A549 (cell line): Measurements from ENCODE around the gene TCEANC2. TPM values are rescaled to one million over a fixed set of nuclear protein-coding genes. Genes with fewer than 3 reads are reported as not detected.

Experiments used
- ATAC-seq, 2 experiments: fragments of 200-7000 bp in 1 of 2; fragments of >200 bp in 1 of 2; cut with Nextera tagmentation in 1 of 2; cut with Tn5 transposase in 1 of 2; 3 replicates each; pipeline versions ENCODE4 v1.8.0 to v1.9.1; 2018 to 2020; ENCODE audit warnings: mild to moderate bottlenecking in 1 of 2, moderate library complexity in 1 of 2
- CTCF ChIA-PET: fragments of 300-600 bp; sonication (Branson Sonifier 250); formaldehyde crosslinking; extraction: SDS; loops from one replicate; lab custom pipeline; 2021; ENCODE audit warnings: antibody characterized with exemption, inconsistent platforms; lab: Yijun Ruan, JAX
- POLR2A ChIA-PET: fragments of 350-600 bp; formaldehyde crosslinking; extraction: SDS; loops from one replicate; lab custom pipeline; 2021; ENCODE audit warnings: antibody characterized with exemption, inconsistent platforms; lab: Yijun Ruan, JAX
- DNase-seq, 2 experiments: peaks; one replicate each; pipeline versions ENCODE4 v3.0.0 to v3.0.0-alpha.2; 2011 to 2016; ENCODE audit warnings: low read depth in 1 of 2, low spot score in 1 of 2
- FAIRE-seq: peaks from 2 replicates; lab custom pipeline; 2011; peaks lifted over from hg19 to GRCh38; lab: Jason Lieb, UNC
- H3K27ac ChIP-seq, 2 experiments: fragments of >200 bp; sonication (Bioruptor Twin); formaldehyde crosslinking; 3 replicates each; pipeline ENCODE4 v1.5.1; 2016 to 2017
- H3K4me1 ChIP-seq: fragments of >200 bp; sonication (Bioruptor Twin); formaldehyde crosslinking; 3 replicates; pipeline ENCODE4 v1.6.1; 2016
- H3K4me2 ChIP-seq: fragments of >200 bp; sonication (Bioruptor Twin); formaldehyde crosslinking; 3 replicates; pipeline ENCODE4 v1.6.1; 2016
- H3K4me3 ChIP-seq: fragments of >200 bp; sonication (Bioruptor Twin); formaldehyde crosslinking; 3 replicates; pipeline ENCODE4 v1.5.1; 2016
- H3K9me3 ChIP-seq: fragments of >200 bp; sonication (Bioruptor Twin); formaldehyde crosslinking; 3 replicates; pipeline ENCODE4 v1.6.1; 2016
- CHD2 ChIP-seq: fragments of 150-350 bp; IDR thresholded peaks from 2 replicates; pipeline ENCODE4 v1.6.1; 2014; ENCODE audit warnings: low read length; ENCODE audit not compliant: partially characterized antibody
- ESRRA ChIP-seq: fragments of 150-350 bp; IDR thresholded peaks from 2 replicates; pipeline ENCODE4 v1.6.1; 2014; ENCODE audit warnings: mild to moderate bottlenecking, low read length, borderline replicate concordance
- FOSL2 ChIP-seq, 2 experiments: fragments of 450-650 bp in 1 of 2; fragments of >200 bp in 1 of 2; sonication (Bioruptor Twin) in 1 of 2; formaldehyde crosslinking; IDR thresholded peaks; 2 replicates each; pipeline versions ENCODE4 v1.5.0 to v1.6.1; 2016 to 2020; ENCODE audit warnings: mild to moderate bottlenecking in 1 of 2, moderate library complexity in 1 of 2
- FOXS1 ChIP-seq: fragments of 250-450 bp; sonication (Bioruptor Pico); IDR thresholded peaks from 2 replicates; pipeline ENCODE4 v1.5.0; 2020; ENCODE audit warnings: mild to moderate bottlenecking, moderate library complexity
- GATA3 ChIP-seq: IDR thresholded peaks from 2 replicates; pipeline ENCODE4 v1.6.1; 2012; ENCODE audit warnings: borderline replicate concordance
- HOXA7 ChIP-seq: fragments of 250-450 bp; sonication (Bioruptor Pico); IDR thresholded peaks from 2 replicates; pipeline ENCODE4 v1.5.0; 2020; ENCODE audit warnings: mild to moderate bottlenecking, moderate library complexity
- HOXB13 ChIP-seq: fragments of 250-450 bp; sonication (Bioruptor Pico); IDR thresholded peaks from 2 replicates; pipeline ENCODE4 v1.5.0; 2020; ENCODE audit warnings: low read depth, mild to moderate bottlenecking, moderate library complexity
- JUN ChIP-seq, 2 experiments: fragments of >200 bp; sonication (Bioruptor Twin); formaldehyde crosslinking; IDR thresholded peaks; 2 replicates in 1 of 2; 3 replicates in 1 of 2; pipeline ENCODE4 v1.6.1; 2016 to 2017
- JUNB ChIP-seq: fragments of >200 bp; sonication (Bioruptor Twin); formaldehyde crosslinking; IDR thresholded peaks from 2 replicates; pipeline ENCODE4 v1.6.1; 2016
- KDM1A ChIP-seq: fragments of 200-600 bp; sonication (generic); IDR thresholded peaks from 2 replicates; pipeline ENCODE4 v1.6.1; 2016; ENCODE audit warnings: low read depth, mild to moderate bottlenecking
- MAZ ChIP-seq: fragments of 150-350 bp; IDR thresholded peaks from 2 replicates; pipeline ENCODE4 v1.6.1; 2014; ENCODE audit warnings: antibody characterized with exemption, low read depth, low read length, borderline replicate concordance
- MYC ChIP-seq: IDR thresholded peaks from 2 replicates; pipeline ENCODE4 v1.6.1; 2012; ENCODE audit warnings: mild to moderate bottlenecking, inconsistent platforms, low read length, improper control_type of control experiment, borderline replicate concordance
- NFE2L2 ChIP-seq: fragments of 150-350 bp; conservative IDR thresholded peaks from 2 replicates; pipeline ENCODE4 v1.6.1; 2014; ENCODE audit warnings: low read length
- PHF8 ChIP-seq: fragments of 200-600 bp; sonication (generic); IDR thresholded peaks from 2 replicates; pipeline ENCODE4 v1.6.1; 2016; ENCODE audit warnings: low read depth, mild to moderate bottlenecking, antibody characterized with exemption, moderate library complexity, borderline replicate concordance
- POLR2A ChIP-seq: IDR thresholded peaks from 2 replicates; pipeline ENCODE4 v1.6.1; 2012; ENCODE audit warnings: mild to moderate bottlenecking, low read length
- RARB ChIP-seq: fragments of 250-450 bp; sonication (Bioruptor Pico); IDR thresholded peaks from 2 replicates; pipeline ENCODE4 v1.8.0; 2021; ENCODE audit warnings: mild to moderate bottlenecking, moderate library complexity
- RCOR1 ChIP-seq: fragments of 150-350 bp; IDR thresholded peaks from 2 replicates; pipeline ENCODE4 v1.6.1; 2014; ENCODE audit warnings: antibody characterized with exemption, low read length, low read depth
- REST ChIP-seq: fragments of 200-600 bp; sonication (generic); IDR thresholded peaks from 2 replicates; pipeline ENCODE4 v1.6.1; 2016; ENCODE audit warnings: antibody characterized with exemption, mild to moderate bottlenecking, moderate library complexity
- RFX5 ChIP-seq: fragments of 450-650 bp; IDR thresholded peaks from 2 replicates; pipeline ENCODE4 v1.7.1; 2014; ENCODE audit warnings: antibody characterized with exemption, mild to moderate bottlenecking, moderate library complexity
- SMC3 ChIP-seq: fragments of >200 bp; sonication (Bioruptor Twin); formaldehyde crosslinking; IDR thresholded peaks from 3 replicates; pipeline ENCODE4 v1.6.1; 2018; ENCODE audit warnings: inconsistent platforms
- ZFP36 ChIP-seq: fragments of 450-650 bp; IDR thresholded peaks from 2 replicates; pipeline ENCODE4 v1.6.1; 2014; ENCODE audit warnings: borderline replicate concordance; ENCODE audit not compliant: partially characterized antibody
- ZNF302 ChIP-seq: fragments of 250-450 bp; sonication (Bioruptor Pico); IDR thresholded peaks from 2 replicates; pipeline ENCODE4 v1.9.0; 2021; ENCODE audit warnings: inconsistent platforms, mild to moderate bottlenecking, moderate library complexity
- WGBS: methylation state at CpG from one replicate; pipeline ENCODE4 v1.1.6; 2017; ENCODE audit errors: missing lambda C conversion rate; 5-methylcytosine and 5-hydroxymethylcytosine counted together
- polyA plus RNA-seq, 4 experiments: library from polyadenylated mRNA; depleted of rRNA in 3 of 4; stranded (reverse); fragments of >200 nt; fragmentation: RNase III in 1 of 4; extraction: RNeasy Plus Mini Kit Qiagen cat#74134 plus additional on column Dnase treatment in 1 of 4; gene quantifications; 2 replicates in 3 of 4; 3 replicates in 1 of 4; pipeline ENCODE4 v1.2.3, GENCODE V29; 2011 to 2017
- TF ChIP-seq, protein P1 (sequence below): fragments of >200 bp; sonication (Bioruptor Twin); formaldehyde crosslinking; IDR thresholded peaks from 3 replicates; pipeline ENCODE4 v1.6.1; 2016
- TF ChIP-seq, protein P2 (sequence below): IDR thresholded peaks from 2 replicates; pipeline ENCODE4 v1.6.1; 2012; ENCODE audit warnings: low read depth, borderline replicate concordance
- TF ChIP-seq, protein P3 (sequence below): IDR thresholded peaks from 2 replicates; pipeline ENCODE4 v1.6.1; 2012
- TF ChIP-seq, protein P4 (sequence below): fragments of 250-450 bp; sonication (Bioruptor Pico); IDR thresholded peaks from 2 replicates; pipeline ENCODE4 v1.5.0; 2021; ENCODE audit warnings: mild to moderate bottlenecking, moderate library complexity, borderline replicate concordance

Gene TCEANC2
- polyA plus RNA-seq, 2 of the 4 experiments (the other 2 are of a cell fraction): 1.9 to 3.4 TPM

- H3K27ac ChIP-seq: no peak overlapping the region
- H3K9me3 ChIP-seq: no peaks in the 10 kb centered on the region
- H3K4me3 ChIP-seq: no peak overlapping the region
- TF ChIP-seq RFX5 (no peak), GATA3 (no peak), JUNB (no peak), FOSL2 (IDR thresholded peaks at IDR 0.05) (no peak), FOSL2 (CRISPR knock-in tag; IDR thresholded peaks at IDR 0.05) (no peak), ZNF302 (CRISPR knock-in tag) (no peak), CHD2 (no peak)
- TF ChIP-seq, protein P1, sequence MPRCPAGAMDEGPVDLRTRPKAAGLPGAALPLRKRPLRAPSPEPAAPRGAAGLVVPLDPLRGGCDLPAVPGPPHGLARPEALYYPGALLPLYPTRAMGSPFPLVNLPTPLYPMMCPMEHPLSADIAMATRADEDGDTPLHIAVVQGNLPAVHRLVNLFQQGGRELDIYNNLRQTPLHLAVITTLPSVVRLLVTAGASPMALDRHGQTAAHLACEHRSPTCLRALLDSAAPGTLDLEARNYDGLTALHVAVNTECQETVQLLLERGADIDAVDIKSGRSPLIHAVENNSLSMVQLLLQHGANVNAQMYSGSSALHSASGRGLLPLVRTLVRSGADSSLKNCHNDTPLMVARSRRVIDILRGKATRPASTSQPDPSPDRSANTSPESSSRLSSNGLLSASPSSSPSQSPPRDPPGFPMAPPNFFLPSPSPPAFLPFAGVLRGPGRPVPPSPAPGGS: no peak
- POLR2A ChIA-PET: no interaction called here
- FAIRE-seq (no peak), DNase-seq (no peak), ATAC-seq (no peak)
- CTCF ChIA-PET: no interaction called here
- H3K4me1 ChIP-seq: 0 out of 3 replicates have a peak, but pooled peaks cover 3% of the 10 kb centered on the region
- no peak overlapping the region for H3K4me2 ChIP-seq
- 93% methylated on average over 25 of the region's 25 CpGs for WGBS
These were observed 42.9 kb downstream of the TCEANC2 start for GRCh38 chr1:54096227-54096876.

DNA sequence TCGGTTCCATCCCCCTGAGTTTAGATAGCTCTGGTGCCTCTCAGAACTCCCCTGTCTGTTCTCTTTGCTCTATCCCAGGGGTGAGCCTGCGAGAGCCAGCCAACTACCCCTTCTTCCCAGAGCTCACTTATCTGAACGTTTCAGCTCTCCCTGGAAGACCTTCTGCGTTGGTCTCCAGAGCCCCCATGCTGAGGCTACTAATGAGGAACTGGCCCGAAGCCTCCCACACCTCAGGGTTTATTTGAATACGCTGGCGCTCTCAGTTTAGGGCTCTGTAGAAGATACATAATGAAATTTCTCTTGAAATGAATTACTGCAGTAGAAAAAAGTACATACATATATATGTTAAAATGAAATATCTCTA lies 43.5 kb downstream of the TCEANC2 start:
- POLR2A ChIA-PET: no interaction called here
- Histone ChIP-seq H3K9me3 (no peaks in the 10 kb centered on the region), H3K4me2 (no peak overlapping the region), H3K4me1 (0 out of 3 replicates have a peak, but pooled peaks cover 3% of the 10 kb centered on the region)
- TF ChIP-seq MYC (no peak), ZFP36 (no peak), JUN (IDR thresholded peaks at IDR 0.05) (no peak), MAZ (no peak), FOXS1 (no peak), HOXB13 (no peak), HOXA7 (CRISPR knock-in tag) (no peak), POLR2A (no peak), FOSL2 (IDR thresholded peaks at IDR 0.05) (no peak), FOSL2 (CRISPR knock-in tag; IDR thresholded peaks at IDR 0.05) (no peak), KDM1A (no peak), SMC3 (no peak), NFE2L2 (no peak)
- TF ChIP-seq, protein P2, sequence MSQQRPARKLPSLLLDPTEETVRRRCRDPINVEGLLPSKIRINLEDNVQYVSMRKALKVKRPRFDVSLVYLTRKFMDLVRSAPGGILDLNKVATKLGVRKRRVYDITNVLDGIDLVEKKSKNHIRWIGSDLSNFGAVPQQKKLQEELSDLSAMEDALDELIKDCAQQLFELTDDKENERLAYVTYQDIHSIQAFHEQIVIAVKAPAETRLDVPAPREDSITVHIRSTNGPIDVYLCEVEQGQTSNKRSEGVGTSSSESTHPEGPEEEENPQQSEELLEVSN: no peak
- TF ChIP-seq, protein P3, sequence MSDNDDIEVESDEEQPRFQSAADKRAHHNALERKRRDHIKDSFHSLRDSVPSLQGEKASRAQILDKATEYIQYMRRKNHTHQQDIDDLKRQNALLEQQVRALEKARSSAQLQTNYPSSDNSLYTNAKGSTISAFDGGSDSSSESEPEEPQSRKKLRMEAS: no peak
- TF ChIP-seq, all 56 proteins: peak for 0
- FAIRE-seq (no peak), DNase-seq (no peak), ATAC-seq (no peak)
- Histone ChIP-seq H3K27ac (no peak overlapping the region), H3K4me3 (no peak overlapping the region)
- CTCF ChIA-PET: no interaction called here
- WGBS: 78% methylated on average over 7 of the region's 7 CpGs

GRCh38 chr1:54099061-54099610 lies 45.7 kb downstream of the TCEANC2 start:
- no peak for FAIRE-seq
- CTCF ChIA-PET: interaction anchor here (0.5 to 2.4 kb wide), 7 partner anchors 9 to 524 kb away, joined by 3 to 9 read pairs (median 3); no protein-coding TSS in a partner anchor
- Histone ChIP-seq H3K27ac (no peak overlapping the region), H3K4me2 (no peak overlapping the region), H3K4me1 (0 out of 3 replicates have a peak, but pooled peaks cover 3% of the 10 kb centered on the region), H3K4me3 (no peak overlapping the region), H3K9me3 (no peaks in the 10 kb centered on the region)
- DNase-seq: no peak
- WGBS: 85% methylated on average over 6 of the region's 6 CpGs
- ATAC-seq: no peak
- POLR2A ChIA-PET: no interaction called here
- TF ChIP-seq NFE2L2 (no peak), JUN (IDR thresholded peaks at IDR 0.05) (no peak), GATA3 (no peak), PHF8 (no peak), REST (no peak), RARB (CRISPR knock-in tag) (no peak), FOXS1 (no peak), POLR2A (no peak), RCOR1 (no peak), HOXA7 (CRISPR knock-in tag) (no peak), ESRRA (no peak)
- TF ChIP-seq, protein P4, sequence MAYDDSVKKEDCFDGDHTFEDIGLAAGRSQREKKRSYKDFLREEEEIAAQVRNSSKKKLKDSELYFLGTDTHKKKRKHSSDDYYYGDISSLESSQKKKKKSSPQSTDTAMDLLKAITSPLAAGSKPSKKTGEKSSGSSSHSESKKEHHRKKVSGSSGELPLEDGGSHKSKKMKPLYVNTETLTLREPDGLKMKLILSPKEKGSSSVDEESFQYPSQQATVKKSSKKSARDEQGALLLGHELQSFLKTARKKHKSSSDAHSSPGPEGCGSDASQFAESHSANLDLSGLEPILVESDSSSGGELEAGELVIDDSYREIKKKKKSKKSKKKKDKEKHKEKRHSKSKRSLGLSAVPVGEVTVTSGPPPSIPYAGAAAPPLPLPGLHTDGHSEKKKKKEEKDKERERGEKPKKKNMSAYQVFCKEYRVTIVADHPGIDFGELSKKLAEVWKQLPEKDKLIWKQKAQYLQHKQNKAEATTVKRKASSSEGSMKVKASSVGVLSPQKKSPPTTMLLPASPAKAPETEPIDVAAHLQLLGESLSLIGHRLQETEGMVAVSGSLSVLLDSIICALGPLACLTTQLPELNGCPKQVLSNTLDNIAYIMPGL (CRISPR knock-in tag): no peak
